GM12865 (cell line): Measurements from ENCODE around the gene FIBCD1.

Experiments used
- DNase-seq: peaks from one replicate; pipeline ENCODE4 v3.0.0; 2010; ENCODE audit warnings: low read depth
- H3K4me3 ChIP-seq: 2 replicates; pipeline ENCODE4 v1.5.1; 2011; ENCODE audit warnings: mild to moderate bottlenecking, low read depth, low read length, control low read depth
- CTCF ChIP-seq: IDR thresholded peaks from 2 replicates; pipeline ENCODE4 v1.5.1; 2011; ENCODE audit warnings: low read length, control low read depth, low read depth, inconsistent platforms; ENCODE audit not compliant: insufficient read depth; ENCODE audit errors: missing control alignments

Gene FIBCD1

GRCh38 chr9:130908878-130909355, 30.1 kb downstream of the FIBCD1 start:
- no peak for DNase-seq
- TF ChIP-seq CTCF = no peak
- H3K4me3 ChIP-seq = no peak overlapping the region

GRCh38 chr9:130908146-130908877, 30.7 kb downstream of the FIBCD1 start:
- DNase-seq = no peak
- H3K4me3 ChIP-seq = no peak overlapping the region
- TF ChIP-seq CTCF = no peak

DNA sequence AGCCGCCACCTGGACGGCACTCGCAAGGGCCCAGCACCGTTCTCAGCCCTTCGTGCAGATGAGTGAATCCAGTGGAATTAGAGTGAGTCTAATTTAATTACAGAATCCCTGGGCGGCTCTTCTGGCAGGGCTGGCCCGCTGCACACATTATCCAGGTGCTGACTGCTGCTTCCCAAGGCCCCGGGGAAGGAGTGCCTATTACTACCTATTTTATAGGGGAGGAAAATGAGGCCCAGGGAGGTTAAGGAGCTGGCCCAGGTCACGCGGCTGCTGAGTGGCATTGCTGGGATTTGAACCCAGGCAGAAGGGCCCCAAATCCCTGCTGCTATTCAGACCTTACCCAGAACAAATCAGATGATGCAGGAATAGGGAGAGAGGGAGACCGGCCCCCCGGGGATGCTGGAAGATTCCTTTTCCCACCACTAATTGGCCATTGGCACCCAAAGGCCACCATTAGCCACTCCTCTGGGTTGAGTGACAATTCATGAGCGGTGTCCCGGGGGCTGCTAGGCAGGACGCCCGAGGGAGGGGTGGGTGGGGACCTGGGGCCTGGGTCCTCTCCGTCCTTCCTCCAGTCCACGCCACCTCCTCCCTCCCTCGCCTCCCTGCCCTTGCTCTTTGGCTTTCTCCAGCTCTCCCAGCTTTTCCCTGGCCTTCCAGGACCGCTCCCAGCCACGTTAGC, 32.2 kb downstream of the FIBCD1 start:
- TF ChIP-seq CTCF = no peak
- H3K4me3 ChIP-seq = no peak overlapping the region
- no peak for DNase-seq

- no peak for DNase-seq
- H3K4me3 ChIP-seq = no peak overlapping the region
- no peak for TF ChIP-seq CTCF
Measured at GRCh38 chr9:130905902-130906734, 32.9 kb downstream of the FIBCD1 start.

DNA sequence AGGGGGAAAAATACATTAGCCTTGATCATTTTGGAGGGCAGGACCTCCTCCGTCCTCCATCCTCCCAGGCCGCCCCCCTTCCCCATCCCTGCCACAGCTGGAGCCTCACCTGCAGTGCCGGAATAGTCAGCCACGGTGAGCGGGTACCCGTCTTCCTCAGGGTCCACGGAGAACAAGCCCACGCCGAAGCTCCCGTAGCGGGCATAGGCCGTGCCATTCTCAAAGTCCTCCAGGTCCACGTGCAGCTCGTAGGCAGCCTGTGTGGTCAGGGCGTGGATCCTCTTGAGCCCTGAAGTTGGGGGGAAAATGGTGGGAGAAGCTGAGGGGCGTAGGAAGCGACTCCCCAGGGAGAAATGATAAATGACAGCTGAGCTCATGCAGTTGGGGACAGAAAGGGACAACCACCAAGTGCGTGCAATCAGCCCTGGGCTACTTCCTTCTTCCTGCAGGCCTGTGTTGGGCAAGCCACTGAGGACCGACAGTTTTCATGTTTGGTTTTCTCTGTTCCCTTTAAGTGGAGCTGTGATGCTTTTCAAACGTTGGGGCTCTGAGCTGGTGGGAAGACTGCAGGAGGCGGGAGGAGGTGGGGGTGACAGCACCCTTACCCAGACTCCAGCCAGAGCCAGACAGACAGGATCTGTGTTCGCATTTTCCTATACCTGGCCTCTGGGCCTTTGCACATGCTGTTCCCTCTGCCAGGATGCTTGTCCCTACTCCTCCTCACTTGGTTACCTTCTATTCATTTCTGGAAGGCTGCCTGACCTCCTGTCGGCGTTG, 33.7 kb downstream of the FIBCD1 start:
- H3K4me3 ChIP-seq = no peak overlapping the region
- no peak for DNase-seq
- no peak for TF ChIP-seq CTCF
